Esophagus muscularis mucosa (tissue), 3 donors: ENCODE measurements around the gene PLPPR3.

ENCODE experiments used
- POLR2A ChIP-seq: fragments of 450-650 bp; IDR thresholded peaks from one replicate; pipeline ENCODE4 v1.6.1; 2017; ENCODE audit warnings: antibody characterized with exemption, moderate library complexity, mild to moderate bottlenecking, low read depth
- POLR2AphosphoS5 ChIP-seq, 2 donors: sonication (generic); formaldehyde crosslinking; IDR thresholded peaks; one replicate each; pipeline ENCODE4 v1.6.1; 2017; ENCODE audit warnings: antibody characterized with exemption in 2 of 2
- TF ChIP-seq, protein P1 (sequence below), 3 experiments: fragments of 200-600 bp in 2 of 3; fragments of 450-650 bp in 1 of 3; sonication (generic) in 2 of 3; IDR thresholded peaks; one replicate each; pipeline ENCODE4 v1.5.1; 2017 to 2019; ENCODE audit warnings: antibody characterized with exemption in 3 of 3, mild to moderate bottlenecking in 2 of 3, moderate library complexity in 1 of 3

DNA sequence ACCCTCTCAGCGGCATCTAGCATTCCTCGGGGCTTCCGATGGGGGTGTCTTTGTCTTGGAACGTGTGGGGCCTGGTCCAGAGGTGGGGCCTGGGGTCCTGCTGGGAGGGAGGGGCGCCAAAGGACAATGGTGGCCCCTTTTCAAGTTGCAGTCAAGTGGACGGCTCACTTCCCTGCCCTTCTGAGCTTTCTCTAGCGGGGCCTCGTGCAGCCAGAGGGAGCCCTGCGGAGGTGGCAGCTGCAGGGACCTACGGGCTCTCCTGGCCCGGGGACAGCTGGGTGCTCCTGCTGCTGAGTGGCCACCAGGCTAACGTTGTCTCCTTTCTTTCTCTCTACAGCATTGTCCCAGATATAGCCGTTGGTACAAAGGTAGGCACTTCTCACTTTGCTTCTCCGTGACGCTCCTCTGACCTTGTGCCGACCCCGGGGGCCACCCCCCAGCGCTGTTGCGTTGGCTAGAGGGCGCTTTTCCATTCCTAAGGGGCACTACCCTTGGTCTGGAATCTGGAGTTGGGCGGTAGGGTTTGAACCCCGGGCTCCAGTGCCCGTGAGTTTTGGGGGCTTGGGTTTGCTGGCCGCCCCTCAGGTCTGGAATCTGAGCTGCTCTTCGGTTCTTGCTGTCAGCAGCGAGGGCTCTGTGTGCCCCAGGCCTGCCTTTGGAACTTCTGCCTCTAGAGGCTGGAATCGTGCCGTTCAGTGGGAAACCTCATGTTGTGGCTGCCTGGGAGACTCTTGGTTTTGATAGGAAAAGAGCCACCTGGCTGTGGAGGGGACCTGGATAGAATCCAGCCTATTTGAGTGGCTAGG lies 22.5 kb downstream of the PLPPR3 start:
- TF ChIP-seq, protein P1, sequence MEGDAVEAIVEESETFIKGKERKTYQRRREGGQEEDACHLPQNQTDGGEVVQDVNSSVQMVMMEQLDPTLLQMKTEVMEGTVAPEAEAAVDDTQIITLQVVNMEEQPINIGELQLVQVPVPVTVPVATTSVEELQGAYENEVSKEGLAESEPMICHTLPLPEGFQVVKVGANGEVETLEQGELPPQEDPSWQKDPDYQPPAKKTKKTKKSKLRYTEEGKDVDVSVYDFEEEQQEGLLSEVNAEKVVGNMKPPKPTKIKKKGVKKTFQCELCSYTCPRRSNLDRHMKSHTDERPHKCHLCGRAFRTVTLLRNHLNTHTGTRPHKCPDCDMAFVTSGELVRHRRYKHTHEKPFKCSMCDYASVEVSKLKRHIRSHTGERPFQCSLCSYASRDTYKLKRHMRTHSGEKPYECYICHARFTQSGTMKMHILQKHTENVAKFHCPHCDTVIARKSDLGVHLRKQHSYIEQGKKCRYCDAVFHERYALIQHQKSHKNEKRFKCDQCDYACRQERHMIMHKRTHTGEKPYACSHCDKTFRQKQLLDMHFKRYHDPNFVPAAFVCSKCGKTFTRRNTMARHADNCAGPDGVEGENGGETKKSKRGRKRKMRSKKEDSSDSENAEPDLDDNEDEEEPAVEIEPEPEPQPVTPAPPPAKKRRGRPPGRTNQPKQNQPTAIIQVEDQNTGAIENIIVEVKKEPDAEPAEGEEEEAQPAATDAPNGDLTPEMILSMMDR (IDR thresholded peaks at IDR 0.05), result no peak
- TF ChIP-seq POLR2AphosphoS5 (IDR thresholded peaks at IDR 0.05), result no peak
- no peak for TF ChIP-seq POLR2A
